Ovary (tissue), 3 donors: Measurements from ENCODE around the gene ALKBH5.

Source experiments
- CTCF ChIP-seq, 3 donors: fragments of 450-650 bp in 2 of 3; fragments of 200-600 bp in 1 of 3; IDR thresholded peaks; one replicate each; pipeline versions ENCODE4 v1.5.1 to v1.8.0; 2016 to 2022; ENCODE audit warnings: antibody characterized with exemption in 3 of 3, mild to moderate bottlenecking in 1 of 3
- EP300 ChIP-seq: sonication (generic); formaldehyde crosslinking; IDR thresholded peaks from one replicate; pipeline ENCODE4 v1.6.1; 2017; ENCODE audit warnings: antibody characterized with exemption
- POLR2A ChIP-seq: fragments of 450-650 bp; IDR thresholded peaks from one replicate; pipeline ENCODE4 v1.6.1; 2017; ENCODE audit warnings: antibody characterized with exemption, mild to moderate bottlenecking, moderate library complexity
- donor health status: DM: no; HTN: no; CAD: no.

GRCh38 chr17:18157354-18157985, 26.2 kb upstream of the ALKBH5 start:
- TF ChIP-seq CTCF (IDR thresholded peaks at IDR 0.05) (no peak), EP300 (no peak), POLR2A (no peak)
